NCI-H345 treated with DMSO at 0.1 percent for 48 hours (cell line): ENCODE measurements around the gene ZNF536.

ENCODE experiments used
- DNase-seq: peaks from one replicate; lab custom pipeline; 2025; ENCODE audit not compliant: unreplicated experiment; lab: John Stamatoyannopoulos, UW

The ZNF536 gene

DNA sequence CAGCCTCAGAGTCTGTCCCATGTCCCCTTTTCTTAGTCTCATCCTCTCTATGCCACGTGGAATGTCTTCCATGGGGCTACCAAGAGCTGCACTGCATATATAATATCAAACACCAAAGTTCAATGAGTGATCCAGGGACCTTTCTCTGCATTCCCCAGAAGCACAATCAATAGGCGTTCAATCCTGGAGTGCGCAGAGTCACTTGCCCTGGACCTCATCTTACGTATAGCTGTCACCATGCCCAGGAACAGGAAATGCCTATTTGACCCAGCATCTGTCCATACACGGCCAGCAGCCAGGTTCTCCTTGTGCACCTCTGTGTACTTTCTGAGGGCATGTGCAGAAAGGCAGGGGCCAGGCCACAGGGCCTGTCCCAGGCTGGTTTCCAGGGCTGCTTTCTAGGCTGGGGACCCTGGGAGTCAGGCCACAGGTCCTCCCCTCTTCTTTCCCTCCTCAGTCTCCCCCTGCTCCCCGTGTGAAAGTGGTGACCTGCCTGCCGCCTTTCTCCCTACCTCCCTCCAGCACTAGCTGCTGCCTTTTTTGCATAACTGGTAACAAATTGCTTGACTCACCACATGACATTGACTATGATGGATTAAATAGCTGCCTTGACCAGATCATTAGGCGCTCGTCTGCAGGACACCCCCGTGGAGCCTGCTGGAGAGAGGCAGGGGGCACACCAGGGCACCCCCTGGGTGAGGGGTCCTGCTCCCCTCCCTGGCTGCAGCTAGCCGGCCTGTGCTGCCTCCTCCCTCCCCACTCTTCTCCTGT is 222.0 kb downstream of the ZNF536 start:
- DNase-seq, result no peak

DNA sequence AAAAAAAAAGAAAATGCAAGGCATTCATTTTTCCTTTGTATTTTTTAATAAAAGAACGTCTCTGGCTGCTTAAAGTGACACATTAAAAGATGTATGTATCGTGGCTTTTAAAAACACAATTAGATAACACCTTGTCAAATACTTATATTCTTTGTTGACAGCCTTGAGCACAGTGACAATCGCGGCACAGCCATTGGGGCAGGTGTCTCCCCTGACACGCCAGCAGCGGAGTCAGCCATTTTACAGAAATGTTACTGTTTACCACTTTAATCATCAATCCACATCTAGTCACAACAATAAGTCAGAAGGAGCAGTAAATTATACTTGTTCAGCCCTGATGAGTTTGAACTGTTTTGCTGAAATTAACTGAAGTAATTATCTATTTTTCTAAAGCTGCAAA is 224.1 kb downstream of the ZNF536 start:
- no peak for DNase-seq

DNA sequence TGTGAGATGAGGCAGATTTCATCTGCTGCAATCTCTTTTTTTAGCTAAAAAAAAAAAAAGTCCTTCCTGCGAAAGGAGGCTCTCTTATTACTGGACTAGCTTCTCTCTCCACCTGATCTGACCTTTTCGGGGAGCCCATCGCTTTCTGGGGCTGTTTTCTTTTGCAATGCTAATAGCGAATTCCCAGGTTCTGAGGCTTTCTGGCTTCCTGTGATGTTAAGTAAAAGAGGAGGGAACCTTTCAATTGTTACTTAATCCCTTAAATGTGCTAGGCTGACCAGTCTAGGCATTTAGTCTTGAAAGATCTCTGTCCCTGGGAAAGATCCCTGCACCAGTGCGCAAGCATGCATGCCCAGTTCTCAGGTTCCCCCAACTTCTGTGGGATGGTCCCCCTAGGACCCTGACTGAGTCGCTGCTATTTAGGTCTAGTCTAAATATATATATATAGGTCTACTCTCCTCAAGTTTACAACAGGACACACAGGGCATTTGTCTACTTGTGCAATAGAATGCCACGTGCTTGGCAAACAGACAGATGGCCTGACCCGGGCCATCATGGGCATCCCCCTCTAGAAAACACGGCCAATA is 224.7 kb downstream of the ZNF536 start:
- no peak for DNase-seq

DNA sequence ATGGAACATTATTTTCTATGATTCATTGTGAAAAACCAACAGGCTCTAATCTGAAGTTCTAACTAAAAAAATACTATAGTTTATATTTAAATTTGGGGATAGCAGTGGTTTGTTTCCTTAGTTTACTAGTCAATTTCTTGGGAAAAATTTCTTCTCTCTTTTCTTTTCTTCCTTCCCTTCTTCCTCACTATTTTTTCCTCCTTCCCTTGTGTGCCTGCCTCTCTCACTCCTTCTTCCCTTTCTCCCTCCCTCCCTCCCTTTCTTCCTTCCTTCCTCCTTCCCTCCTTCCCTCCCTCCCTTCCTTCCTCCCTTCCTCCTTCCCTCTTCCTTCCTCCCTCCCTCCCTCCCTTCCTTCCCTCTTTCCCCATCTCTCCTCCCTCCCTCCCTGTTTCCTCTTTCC is 226.5 kb downstream of the ZNF536 start:
- DNase-seq, result no peak

DNA sequence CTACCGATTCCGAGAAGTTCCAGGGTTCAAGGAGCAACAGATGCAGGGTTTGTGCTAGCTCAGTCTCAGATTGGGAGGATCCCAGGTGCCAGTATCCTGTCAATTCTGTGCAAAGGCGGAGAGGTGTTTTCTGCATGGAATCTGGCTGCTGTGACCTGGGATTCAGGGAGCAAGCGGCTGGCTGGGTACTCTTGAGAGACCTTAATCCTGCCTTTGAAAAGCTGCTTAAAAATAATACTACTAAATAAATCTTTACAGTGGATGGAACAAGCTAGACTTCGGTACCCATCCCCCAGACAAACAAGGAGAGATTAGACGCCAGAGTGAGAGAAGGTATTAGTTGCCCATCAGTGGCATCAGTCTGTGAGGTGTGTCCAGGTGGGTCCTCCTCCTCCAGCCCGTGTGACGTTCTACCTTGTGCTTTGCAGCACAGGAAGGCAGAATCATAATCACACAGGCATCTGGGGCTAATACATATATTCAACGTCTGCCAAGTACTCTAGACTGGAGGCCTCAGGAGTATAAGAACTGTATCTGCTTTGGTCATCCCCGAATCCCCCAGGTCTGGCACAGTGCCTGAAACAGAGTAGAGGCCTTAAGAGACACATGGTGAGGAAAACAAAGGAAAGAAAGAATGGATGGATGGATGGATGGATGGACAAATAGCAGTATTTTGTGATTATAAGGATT is 230.6 kb downstream of the ZNF536 start:
- no peak for DNase-seq

DNA sequence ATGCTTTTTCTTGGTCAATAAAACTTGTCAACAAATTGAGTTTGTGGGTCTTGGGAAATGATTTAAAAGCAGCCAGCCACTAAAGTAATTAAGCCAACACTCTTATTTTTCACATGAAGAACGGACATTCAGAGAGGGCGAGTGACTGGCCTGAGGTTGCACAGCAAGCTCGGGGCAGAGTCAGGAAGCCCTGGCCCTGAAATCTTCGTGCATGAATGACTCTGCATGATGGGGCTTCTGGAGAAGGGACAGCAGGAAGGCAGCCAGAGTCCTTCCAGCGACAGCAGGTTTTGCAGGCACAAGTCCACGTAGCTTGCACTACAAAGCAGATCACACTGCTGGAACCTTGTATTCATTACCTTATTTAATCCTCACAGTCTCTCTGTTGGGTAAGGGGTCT is 232.5 kb downstream of the ZNF536 start:
- DNase-seq, result no peak

DNA sequence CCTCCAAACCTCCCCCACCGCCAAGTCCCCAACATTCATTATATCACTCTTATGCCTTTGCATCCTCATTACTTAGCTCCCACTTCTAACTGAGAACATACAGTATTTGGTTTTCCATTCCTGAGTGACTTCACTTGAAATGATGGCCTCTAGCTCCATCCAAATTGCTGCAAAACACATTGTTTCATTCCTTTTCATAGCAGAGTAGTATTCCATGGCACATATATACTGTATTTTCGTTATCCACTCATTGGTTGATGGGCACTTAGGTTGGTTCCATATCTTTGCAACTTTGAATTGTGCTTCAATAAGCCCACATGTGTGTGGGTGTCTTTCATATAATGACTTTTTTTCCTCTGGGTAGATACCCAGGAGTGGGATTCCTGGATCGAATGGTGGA is 233.1 kb downstream of the ZNF536 start:
- no peak for DNase-seq

DNA sequence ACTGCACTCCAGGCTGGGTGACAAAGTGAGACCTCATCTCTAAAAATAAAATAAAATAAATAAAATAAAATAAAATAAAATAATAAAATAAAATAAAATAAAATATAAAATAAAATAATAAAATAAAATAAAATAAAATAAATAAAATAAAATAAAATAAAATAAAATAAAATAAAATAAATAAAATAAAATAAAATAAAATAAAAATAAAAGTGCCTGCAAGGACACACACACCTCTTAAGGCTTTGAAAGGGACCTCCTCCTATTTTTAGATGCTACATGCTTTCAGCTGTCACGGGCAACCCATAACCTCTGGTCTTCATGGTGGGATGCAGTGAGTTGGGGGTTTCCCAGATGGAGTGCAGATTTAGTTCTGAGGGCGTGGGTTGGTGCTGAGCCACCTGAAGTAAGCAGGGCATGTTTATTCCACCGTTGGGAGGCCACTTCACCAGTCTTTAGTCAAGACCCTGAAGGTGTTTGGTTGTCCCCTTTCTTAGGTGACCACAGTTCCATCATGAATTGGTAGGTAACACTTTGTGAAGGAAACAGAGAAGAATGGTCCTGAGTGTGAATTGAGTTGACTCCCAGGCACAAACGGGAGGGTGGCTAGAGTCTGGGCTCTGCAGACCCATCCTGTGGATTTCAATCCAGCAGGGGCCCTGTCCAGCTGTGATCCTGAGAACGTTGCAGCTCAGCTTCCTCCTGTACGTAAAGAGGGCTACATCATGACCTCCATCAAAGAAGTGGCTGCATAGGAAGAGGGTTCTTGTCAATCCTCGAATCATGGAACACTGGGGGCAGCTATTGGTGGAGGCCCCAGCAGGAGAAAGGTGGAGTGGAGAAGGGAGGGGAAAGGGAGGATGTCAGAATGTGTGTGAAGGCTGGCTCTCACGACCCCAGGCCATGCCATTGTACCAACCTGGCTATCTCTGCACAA is 234.2 kb downstream of the ZNF536 start:
- DNase-seq, result no peak
